ENCODE data around the gene PAX8.

The PAX8 gene

GRCh38 chr2:113167115-113167932 is 111.4 kb downstream of the PAX8 start:
- no peak overlapping the region for H3K4me3 ChIP-seq (ENCODE audit: low read depth, low read length)
- no peak for TF ChIP-seq CTCF (IDR thresholded peaks at IDR 0.05; ENCODE audit: low read depth, low read length, missing control alignments)
- in situ Hi-C loops (cut with HindIII; ENCODE audit: low sequenced_read_pairs), result no loop called here
- no peak for DNase-seq (ENCODE audit: low read depth)

GRCh38 chr2:113166187-113166645 is 112.5 kb downstream of the PAX8 start:
- no peak overlapping the region for H3K4me3 ChIP-seq (ENCODE audit: low read depth, low read length)
- no peak for TF ChIP-seq CTCF (IDR thresholded peaks at IDR 0.05; ENCODE audit: low read depth, low read length, missing control alignments)
- in situ Hi-C loops (cut with HindIII; ENCODE audit: low sequenced_read_pairs), result no loop called here
- DNase-seq (ENCODE audit: low read depth), result no peak
